HL-60 (cell line): ENCODE data around the gene UBAC2.
"Not testable (repeated sequence)": the region's sequence is repeated elsewhere in the genome, so short reads cannot be mapped to it uniquely, and the experiment has no call there.

ENCODE experiments used
- DNase-seq, 2 experiments: peaks; one replicate each; pipeline ENCODE4 v3.0.0-alpha.2; 2010 to 2020; ENCODE audit warnings: low read depth in 1 of 2, low spot score in 1 of 2
- H3K27ac ChIP-seq: fragments of 250-450 bp; sonication (Bioruptor Pico); replicated peaks from 2 replicates; pipeline ENCODE4 v1.5.1; 2020; ENCODE audit warnings: mild to moderate bottlenecking, moderate library complexity
- H3K27me3 ChIP-seq: fragments of 250-450 bp; sonication (Bioruptor Pico); 2 replicates; pipeline ENCODE4 v1.5.1; 2021; ENCODE audit warnings: mild to moderate bottlenecking, moderate library complexity; ENCODE audit not compliant: insufficient read depth, poor library complexity, severe bottlenecking
- H3K4me3 ChIP-seq: replicated peaks from 2 replicates; pipeline ENCODE4 v1.5.1; 2011; ENCODE audit warnings: mild to moderate bottlenecking, control low read depth, low read length; ENCODE audit not compliant: insufficient read depth
- GABPA ChIP-seq: IDR thresholded peaks from 2 replicates; pipeline ENCODE4 v1.6.1; 2012; ENCODE audit warnings: low read depth
- POLR2AphosphoS5 ChIP-seq: IDR thresholded peaks from 2 replicates; pipeline ENCODE4 v1.6.1; 2012; ENCODE audit warnings: low read depth
- SPI1 ChIP-seq: IDR thresholded peaks from 2 replicates; pipeline ENCODE4 v1.6.1; 2012; ENCODE audit warnings: low read depth, mild to moderate bottlenecking, borderline replicate concordance
- TF ChIP-seq, protein P1 (sequence below): IDR thresholded peaks from one replicate; pipeline ENCODE4 v1.5.1; 2011; ENCODE audit warnings: low read length, control low read depth, inconsistent platforms; ENCODE audit not compliant: insufficient read depth
- TF ChIP-seq, protein P2 (sequence below): IDR thresholded peaks from 2 replicates; pipeline ENCODE4 v1.6.1; 2012; ENCODE audit warnings: low read depth; ENCODE audit not compliant: insufficient replicate concordance

Gene UBAC2

DNA sequence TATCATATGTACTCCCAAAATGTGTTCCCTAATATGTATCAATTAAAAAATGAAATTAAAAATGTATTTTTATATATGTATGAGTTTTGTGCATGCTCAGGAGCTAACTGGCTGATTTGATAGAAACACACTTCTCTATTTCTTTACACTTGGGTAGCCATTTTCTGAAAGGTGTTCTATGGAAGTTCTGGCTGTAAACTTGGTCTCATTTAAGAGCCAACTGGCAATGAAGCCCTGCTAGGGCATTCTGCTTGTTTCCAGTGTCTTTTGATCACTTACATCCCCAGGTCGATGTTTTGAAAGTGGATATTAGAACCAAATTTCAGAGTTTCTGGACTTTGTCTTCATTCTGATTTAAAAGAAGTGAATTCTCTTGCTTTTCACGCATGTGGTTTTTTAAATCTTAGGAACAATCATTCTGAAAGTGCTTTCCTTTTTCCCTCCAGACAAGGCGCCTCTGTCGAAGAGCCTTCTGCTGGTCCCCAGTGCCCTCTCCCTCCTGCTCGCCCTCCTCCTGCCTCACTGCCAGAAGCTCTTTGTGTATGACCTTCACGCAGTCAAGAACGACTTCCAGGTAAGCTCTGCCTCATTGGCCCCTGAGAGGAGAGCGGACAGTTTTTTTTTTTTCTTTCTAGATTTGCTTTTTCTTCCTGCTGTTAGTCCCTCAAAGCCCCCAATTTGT lies 37.5 kb downstream of the UBAC2 start:
- TF ChIP-seq, protein P1, sequence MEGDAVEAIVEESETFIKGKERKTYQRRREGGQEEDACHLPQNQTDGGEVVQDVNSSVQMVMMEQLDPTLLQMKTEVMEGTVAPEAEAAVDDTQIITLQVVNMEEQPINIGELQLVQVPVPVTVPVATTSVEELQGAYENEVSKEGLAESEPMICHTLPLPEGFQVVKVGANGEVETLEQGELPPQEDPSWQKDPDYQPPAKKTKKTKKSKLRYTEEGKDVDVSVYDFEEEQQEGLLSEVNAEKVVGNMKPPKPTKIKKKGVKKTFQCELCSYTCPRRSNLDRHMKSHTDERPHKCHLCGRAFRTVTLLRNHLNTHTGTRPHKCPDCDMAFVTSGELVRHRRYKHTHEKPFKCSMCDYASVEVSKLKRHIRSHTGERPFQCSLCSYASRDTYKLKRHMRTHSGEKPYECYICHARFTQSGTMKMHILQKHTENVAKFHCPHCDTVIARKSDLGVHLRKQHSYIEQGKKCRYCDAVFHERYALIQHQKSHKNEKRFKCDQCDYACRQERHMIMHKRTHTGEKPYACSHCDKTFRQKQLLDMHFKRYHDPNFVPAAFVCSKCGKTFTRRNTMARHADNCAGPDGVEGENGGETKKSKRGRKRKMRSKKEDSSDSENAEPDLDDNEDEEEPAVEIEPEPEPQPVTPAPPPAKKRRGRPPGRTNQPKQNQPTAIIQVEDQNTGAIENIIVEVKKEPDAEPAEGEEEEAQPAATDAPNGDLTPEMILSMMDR, result no peak
- no peak for TF ChIP-seq SPI1
- no peak for TF ChIP-seq GABPA
- no peak for TF ChIP-seq POLR2AphosphoS5
- TF ChIP-seq, protein P2, sequence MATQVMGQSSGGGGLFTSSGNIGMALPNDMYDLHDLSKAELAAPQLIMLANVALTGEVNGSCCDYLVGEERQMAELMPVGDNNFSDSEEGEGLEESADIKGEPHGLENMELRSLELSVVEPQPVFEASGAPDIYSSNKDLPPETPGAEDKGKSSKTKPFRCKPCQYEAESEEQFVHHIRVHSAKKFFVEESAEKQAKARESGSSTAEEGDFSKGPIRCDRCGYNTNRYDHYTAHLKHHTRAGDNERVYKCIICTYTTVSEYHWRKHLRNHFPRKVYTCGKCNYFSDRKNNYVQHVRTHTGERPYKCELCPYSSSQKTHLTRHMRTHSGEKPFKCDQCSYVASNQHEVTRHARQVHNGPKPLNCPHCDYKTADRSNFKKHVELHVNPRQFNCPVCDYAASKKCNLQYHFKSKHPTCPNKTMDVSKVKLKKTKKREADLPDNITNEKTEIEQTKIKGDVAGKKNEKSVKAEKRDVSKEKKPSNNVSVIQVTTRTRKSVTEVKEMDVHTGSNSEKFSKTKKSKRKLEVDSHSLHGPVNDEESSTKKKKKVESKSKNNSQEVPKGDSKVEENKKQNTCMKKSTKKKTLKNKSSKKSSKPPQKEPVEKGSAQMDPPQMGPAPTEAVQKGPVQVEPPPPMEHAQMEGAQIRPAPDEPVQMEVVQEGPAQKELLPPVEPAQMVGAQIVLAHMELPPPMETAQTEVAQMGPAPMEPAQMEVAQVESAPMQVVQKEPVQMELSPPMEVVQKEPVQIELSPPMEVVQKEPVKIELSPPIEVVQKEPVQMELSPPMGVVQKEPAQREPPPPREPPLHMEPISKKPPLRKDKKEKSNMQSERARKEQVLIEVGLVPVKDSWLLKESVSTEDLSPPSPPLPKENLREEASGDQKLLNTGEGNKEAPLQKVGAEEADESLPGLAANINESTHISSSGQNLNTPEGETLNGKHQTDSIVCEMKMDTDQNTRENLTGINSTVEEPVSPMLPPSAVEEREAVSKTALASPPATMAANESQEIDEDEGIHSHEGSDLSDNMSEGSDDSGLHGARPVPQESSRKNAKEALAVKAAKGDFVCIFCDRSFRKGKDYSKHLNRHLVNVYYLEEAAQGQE, result no peak
- no peaks in the 10 kb centered on the region for H3K27me3 ChIP-seq
- no peak for DNase-seq
- H3K4me3 ChIP-seq, result no peak overlapping the region
- no peak overlapping the region for H3K27ac ChIP-seq

DNA sequence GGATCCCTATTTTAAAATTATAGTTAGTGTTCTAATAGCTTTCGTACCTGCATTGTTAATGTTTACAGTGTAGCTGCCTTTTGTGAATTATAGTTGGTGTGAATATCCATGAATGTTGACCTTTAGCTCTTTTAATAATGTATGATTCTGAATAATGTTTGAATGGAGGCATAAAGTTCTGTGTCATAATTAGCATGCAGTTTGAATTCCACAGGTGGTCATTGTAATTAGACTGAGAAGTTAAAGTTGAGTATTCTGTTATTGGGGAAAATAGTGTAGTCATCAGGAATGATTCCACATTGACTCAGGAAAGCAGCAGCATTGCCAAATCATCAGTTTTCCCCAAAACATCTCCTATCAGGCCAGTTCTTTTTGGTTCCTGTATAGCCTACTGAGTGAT lies 45.4 kb downstream of the UBAC2 start:
- DNase-seq, result no peak
- H3K4me3 ChIP-seq, result no peak overlapping the region
- no peaks in the 10 kb centered on the region for H3K27me3 ChIP-seq
- no peak overlapping the region for H3K27ac ChIP-seq
- TF ChIP-seq SPI1, result no peak

DNA sequence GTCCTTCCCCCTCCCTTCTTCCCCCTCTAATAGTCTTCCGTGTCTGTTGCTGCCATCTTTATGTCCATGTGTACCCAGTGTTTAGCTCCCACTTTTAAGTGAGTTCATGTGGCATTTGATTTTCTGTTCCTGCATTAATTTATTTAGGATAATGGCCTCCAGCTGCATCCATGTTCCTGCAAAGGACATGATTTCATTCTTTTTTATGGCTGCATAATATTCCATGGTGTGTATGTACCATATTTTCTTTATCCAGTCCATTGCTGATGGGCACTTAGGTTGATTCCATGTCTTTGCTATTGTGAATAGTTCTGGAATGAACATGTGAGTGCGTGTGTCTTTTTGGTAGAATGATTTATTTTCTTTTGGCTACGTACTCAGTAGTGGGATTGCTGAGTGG lies 48.5 kb downstream of the UBAC2 start:
- H3K27me3 ChIP-seq, DNase-seq, H3K27ac ChIP-seq, H3K4me3 ChIP-seq: not testable (repeated sequence)

DNA sequence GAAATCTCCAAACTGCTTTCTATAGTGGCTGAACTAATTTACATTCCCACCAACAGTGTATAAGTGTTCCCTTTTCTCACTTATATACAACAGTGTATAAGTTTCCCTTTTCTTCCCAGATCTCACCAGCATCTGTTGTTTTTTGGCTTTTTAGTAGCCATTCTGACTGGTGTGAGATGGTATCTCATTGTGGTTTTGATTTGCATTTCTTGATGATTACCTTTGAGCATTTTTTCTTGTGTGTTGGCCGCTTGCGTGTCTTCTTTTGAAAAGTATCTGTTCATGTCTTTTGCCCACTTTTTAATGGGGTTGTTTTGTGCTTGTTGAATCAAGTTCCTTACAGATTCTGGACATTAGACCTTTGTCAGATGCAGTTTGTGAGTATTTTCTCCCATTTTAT lies 49.0 kb downstream of the UBAC2 start:
- H3K27ac ChIP-seq, H3K4me3 ChIP-seq, DNase-seq, H3K27me3 ChIP-seq: not testable (repeated sequence)

DNA sequence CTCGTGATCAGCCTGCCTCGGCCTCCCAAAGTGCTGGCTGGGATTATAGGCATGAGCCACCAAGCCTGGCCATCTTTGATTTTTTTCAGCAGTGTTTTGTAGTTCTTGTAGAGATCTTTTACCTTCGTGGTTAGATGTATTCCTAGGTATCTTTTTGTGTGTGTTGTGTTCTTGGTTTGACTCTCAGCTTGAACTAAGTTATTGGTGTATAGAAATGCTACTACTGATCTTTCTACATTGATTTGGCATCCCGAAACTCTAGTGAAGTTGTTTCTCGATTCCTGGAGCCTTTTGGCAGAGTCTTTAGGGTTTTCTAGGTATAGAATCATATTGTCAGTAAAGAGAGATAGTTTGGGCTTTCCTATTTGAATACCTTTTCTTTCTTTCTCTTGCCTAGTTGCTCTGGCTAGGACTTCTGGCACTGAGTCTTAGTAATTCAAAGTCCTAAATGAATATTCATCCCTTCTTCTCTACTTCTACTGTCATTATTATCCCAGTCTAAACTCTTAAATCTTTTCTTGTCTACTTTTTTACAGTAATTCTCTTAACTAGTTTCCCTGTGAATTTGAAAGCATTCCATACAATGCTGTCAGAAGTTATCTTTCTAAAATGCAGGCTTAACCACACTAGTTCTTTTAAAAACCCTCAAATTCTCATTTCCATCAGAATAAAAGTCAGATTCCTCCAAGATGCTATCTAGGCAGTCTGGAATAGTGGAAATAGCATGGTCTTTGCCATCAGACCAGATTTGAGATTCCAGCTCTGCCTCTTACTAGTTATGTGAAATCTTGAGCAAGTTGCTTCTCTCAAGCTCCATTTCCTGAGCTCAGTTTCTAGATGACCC lies 50.5 kb downstream of the UBAC2 start:
- no peak for DNase-seq
- Histone ChIP-seq H3K27ac (no peak overlapping the region), H3K27me3 (no peaks in the 10 kb centered on the region), H3K4me3 (no peak overlapping the region)
- TF ChIP-seq, protein P2, result no peak
- TF ChIP-seq, protein P1, result no peak
- no peak for TF ChIP-seq POLR2AphosphoS5
- no peak for TF ChIP-seq GABPA
- no peak for TF ChIP-seq SPI1
